GM12865 (cell line): ENCODE results near the gene RASGRF2.
A peak's percentile ranks its signal among the peaks of the same experiment; 100 is the strongest.

Source experiments
- DNase-seq: peaks from one replicate; pipeline ENCODE4 v3.0.0; 2010; ENCODE audit warnings: low read depth
- H3K4me3 ChIP-seq: 2 replicates; pipeline ENCODE4 v1.5.1; 2011; ENCODE audit warnings: mild to moderate bottlenecking, low read depth, low read length, control low read depth
- TF ChIP-seq, protein P1 (sequence below): IDR thresholded peaks from 2 replicates; pipeline ENCODE4 v1.5.1; 2011; ENCODE audit warnings: low read length, control low read depth, low read depth, inconsistent platforms; ENCODE audit not compliant: insufficient read depth; ENCODE audit errors: missing control alignments

RASGRF2 gene

DNA sequence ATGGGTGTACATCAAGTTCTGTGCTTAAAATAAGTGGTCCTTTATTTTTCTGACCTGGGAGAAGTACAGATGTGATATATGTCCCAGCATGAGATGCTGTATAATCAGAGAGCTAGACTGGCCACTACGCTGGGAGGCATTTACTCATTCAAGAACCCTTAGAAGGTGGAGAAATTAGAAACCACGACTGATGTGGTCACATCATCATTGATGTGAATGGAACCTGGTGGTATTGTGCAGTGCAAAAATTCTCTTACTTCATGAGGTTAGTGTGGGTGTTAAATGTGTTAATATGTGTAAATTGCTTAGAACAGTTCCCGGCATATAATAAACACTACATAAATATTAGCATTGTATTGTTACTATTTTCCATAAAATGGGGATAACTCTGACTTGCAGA, 203.5 kb downstream of the RASGRF2 start:
- no peak for DNase-seq
- TF ChIP-seq, protein P1, sequence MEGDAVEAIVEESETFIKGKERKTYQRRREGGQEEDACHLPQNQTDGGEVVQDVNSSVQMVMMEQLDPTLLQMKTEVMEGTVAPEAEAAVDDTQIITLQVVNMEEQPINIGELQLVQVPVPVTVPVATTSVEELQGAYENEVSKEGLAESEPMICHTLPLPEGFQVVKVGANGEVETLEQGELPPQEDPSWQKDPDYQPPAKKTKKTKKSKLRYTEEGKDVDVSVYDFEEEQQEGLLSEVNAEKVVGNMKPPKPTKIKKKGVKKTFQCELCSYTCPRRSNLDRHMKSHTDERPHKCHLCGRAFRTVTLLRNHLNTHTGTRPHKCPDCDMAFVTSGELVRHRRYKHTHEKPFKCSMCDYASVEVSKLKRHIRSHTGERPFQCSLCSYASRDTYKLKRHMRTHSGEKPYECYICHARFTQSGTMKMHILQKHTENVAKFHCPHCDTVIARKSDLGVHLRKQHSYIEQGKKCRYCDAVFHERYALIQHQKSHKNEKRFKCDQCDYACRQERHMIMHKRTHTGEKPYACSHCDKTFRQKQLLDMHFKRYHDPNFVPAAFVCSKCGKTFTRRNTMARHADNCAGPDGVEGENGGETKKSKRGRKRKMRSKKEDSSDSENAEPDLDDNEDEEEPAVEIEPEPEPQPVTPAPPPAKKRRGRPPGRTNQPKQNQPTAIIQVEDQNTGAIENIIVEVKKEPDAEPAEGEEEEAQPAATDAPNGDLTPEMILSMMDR: no peak
- no peak overlapping the region for H3K4me3 ChIP-seq

DNA sequence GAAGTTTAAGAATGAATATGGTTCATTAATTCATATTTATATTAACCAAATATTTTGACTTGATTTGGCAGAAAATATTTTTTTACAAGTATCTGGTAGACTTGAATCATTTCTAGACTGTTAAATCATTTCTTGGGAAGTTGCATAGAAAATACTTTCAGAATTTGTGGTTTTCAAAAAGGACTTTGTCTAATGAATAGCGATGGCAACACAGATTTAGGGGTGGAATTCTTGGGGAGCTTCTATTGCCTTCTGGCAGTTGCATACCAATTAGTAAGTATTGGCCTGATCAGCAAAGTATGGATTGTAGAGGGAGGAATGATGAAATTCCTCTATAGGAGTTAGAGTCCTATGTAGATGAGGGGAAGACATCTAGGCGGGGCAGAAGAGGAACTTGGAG, 204.3 kb downstream of the RASGRF2 start:
- H3K4me3 ChIP-seq: no peak overlapping the region
- TF ChIP-seq, protein P1: no peak
- no peak for DNase-seq

DNA sequence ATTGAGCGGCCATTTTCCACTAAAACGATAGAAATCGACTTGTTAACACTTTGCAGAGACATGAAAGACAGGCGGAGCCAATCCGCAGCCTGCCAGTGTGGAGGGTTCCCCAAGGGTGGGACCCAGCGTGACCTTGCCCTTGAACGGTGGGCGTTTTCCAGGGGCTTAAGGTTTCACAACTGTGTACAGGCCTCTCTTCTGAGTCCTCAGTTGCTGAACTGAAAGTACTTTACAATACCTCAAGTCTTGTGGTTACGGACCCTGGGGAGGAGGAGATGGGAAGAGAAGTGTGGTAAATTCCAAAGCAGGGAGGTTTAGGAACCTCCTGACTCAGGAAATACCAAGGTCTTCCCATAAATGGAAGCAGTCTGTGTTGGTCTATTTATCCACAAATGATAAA, 204.8 kb downstream of the RASGRF2 start:
- no peak overlapping the region for H3K4me3 ChIP-seq
- no peak for DNase-seq
- TF ChIP-seq, protein P1: no peak

DNA sequence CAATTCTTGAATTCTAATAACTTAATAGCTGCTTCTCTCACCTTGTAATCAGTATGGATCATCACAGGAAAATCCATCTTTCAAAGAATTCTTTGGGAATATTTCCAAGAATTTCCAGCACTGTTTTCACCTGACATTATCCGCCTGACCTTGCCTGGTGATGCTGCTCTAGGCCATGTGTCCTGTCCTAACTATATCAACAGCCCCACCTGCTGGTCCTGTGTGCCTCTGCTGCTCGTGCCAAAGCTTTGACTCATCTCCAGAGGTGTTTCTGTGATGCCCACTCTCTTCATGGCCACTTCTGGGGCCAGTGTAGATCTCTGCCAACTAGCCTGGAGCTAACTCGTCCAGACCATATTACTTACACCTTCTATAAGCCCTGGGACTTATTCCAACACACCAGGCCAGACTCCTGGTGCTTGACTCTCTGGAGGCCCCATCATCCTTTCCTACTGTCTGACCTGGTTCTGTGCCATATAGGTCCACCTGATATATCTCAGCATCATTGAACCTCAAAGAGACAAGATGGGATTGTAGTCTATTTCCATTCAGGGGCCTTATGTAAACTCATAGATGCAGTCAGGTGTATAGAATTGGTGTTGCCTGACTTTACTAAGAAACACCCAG, 205.4 kb downstream of the RASGRF2 start:
- peak; percentile 79 for DNase-seq
- TF ChIP-seq, protein P1: peak; percentile 88
- no peak overlapping the region for H3K4me3 ChIP-seq

DNA sequence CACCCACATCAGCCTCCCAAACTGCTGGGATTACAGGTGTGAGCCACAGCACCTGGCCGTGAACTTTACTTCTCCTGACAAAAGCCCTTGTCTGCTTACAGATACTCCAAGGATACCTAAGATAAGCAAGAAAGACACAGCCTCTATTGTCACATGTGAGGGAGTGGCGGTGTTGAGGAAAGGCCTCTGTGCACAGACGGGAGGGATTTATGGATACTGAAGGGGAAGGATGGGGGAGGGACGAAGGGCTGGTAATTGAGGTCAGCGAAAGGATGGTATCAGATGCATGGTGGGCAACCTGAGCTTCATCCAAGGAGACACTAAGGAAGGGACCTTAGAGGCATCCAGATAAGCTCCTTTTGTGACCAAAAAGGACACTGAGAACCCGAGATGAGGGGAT, 206.3 kb downstream of the RASGRF2 start:
- no peak for DNase-seq
- TF ChIP-seq, protein P1: no peak

DNA sequence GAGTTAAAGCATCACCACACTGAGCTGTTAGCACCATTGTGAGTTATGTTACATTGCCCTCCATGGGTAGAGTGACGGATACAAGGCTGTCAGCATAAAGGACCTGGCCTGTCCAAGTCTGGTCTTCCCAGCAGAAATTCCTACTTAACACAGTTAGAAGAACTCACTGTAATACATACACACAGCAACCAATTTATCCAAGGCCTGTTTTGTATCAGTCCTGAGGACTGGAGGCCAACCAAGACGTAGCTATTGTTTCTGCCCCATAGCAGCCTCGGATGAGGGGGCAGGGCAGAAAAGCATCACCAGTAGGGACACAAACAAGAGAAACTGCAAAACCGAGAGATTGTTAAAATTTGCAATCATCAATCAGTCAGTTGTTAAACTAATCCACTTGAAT, 206.9 kb downstream of the RASGRF2 start:
- no peak for DNase-seq
- H3K4me3 ChIP-seq: no peak overlapping the region
- TF ChIP-seq, protein P1: no peak

More for the DNA sequence above, 206.3 kb downstream of the RASGRF2 start:
- no peak overlapping the region for H3K4me3 ChIP-seq

DNA sequence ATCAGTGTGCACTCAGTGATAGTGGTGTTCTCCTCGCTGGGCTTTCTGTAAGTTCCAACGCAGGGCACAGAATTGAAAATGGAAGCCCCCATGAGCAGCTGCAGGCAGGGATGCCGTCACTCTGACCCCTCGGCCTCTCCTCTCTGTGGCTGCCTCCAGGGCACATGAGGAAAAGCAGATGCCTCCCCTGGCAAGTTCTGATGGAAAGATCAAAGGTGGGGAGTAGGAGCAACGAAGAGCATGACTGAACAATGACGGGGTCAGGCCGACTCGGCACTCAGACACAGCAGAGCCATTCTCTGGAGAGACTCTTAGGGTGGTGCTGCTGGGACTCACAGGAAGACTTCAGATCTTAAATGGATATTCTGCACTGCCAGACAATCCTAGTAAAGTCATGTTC, 207.4 kb downstream of the RASGRF2 start:
- DNase-seq: no peak
- no peak overlapping the region for H3K4me3 ChIP-seq
- TF ChIP-seq, protein P1: no peak
